ENCODE results near the gene NHSL2. TPM values are rescaled to one million over a fixed set of nuclear protein-coding genes. Genes with fewer than 3 reads are reported as not detected.
A peak's percentile ranks its signal among the peaks of the same experiment; 100 is the strongest.

NHSL2 gene
- total RNA-seq, 4 donors from 2014 or later, result 10.4 to 35.8 (median 13.9) TPM

DNA sequence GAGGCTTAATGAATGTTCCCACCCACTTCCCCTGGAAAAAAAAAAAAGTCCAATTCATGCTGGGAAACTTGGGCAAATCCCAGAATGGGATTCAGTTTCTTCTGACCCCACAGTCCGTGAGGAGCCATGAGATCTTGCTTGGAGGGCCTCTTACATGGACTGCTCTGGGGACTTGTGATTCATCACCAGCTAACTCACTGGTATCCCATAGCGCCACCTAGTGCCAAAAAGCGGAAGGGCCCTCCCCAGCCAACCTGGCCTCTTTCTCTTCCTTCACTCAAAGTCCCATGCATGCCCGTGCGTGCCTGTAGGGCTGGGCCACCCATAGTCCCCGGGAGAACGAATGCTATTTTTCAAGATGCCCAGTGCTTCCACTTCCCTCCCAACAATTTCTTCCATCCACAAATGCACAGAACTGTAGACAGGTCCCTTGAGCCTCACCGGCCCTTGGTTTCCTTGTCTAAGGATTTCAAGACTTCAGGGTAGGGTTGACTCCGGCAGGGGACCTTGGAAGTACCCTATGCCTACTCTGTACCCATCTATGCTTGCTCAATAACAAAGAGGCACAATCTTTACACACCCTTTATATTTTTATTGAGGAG is 216.0 kb downstream of the NHSL2 start:
- Histone ChIP-seq H3K4me1 (peaks cover 11 to 97% (median 18%) of the 10 kb centered on the region in 3 donors), H3K27me3 (no peaks in the 10 kb centered on the region), H3K27ac (peak overlapping the region; percentile 79 to 89 (median 80)), H3K9me3 (no peaks in the 10 kb centered on the region), H3K36me3 (no peaks in the 10 kb centered on the region), H3K4me3 (no peak overlapping the region)
- TF ChIP-seq, protein P1, sequence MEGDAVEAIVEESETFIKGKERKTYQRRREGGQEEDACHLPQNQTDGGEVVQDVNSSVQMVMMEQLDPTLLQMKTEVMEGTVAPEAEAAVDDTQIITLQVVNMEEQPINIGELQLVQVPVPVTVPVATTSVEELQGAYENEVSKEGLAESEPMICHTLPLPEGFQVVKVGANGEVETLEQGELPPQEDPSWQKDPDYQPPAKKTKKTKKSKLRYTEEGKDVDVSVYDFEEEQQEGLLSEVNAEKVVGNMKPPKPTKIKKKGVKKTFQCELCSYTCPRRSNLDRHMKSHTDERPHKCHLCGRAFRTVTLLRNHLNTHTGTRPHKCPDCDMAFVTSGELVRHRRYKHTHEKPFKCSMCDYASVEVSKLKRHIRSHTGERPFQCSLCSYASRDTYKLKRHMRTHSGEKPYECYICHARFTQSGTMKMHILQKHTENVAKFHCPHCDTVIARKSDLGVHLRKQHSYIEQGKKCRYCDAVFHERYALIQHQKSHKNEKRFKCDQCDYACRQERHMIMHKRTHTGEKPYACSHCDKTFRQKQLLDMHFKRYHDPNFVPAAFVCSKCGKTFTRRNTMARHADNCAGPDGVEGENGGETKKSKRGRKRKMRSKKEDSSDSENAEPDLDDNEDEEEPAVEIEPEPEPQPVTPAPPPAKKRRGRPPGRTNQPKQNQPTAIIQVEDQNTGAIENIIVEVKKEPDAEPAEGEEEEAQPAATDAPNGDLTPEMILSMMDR (IDR thresholded peaks at IDR 0.05), result peak; percentile 45 to 90 (median 76)
- TF ChIP-seq POLR2A (IDR thresholded peaks at IDR 0.05) (no peak), POLR2AphosphoS5 (IDR thresholded peaks at IDR 0.05) (peak; percentile 30), EP300 (IDR thresholded peaks at IDR 0.05) (no peak)
- ATAC-seq, result peak; percentile 75
- WGBS, 2 donors (ENCODE audit: low coverage in 1 of 2), result 17% methylated on average over 4 to 8 of the region's 9 CpGs

DNA sequence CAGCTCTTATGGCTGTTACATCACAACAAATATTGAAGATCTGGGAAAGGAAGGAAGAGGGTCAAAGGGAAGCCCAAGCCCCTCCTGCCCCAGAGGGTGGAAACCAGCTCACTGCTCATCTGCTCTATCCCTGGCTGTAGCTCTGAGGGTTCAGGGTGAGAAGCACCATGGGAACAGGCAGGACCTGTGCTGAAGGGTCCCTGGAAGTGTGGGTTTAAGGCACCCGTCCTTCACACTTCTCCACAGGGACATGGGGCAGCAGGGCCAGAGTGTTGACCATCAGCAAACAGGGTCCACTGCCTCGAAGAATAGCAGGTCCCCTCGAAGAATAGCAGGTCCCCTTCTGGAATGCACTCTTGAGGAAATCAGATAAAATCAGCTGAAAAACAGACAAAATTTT is 216.7 kb downstream of the NHSL2 start:
- H3K4me3 ChIP-seq, result no peak overlapping the region
- no peaks in the 10 kb centered on the region for H3K9me3 ChIP-seq
- H3K4me1 ChIP-seq, result peaks cover 11 to 93% (median 18%) of the 10 kb centered on the region in 3 donors
- H3K36me3 ChIP-seq, result no peaks in the 10 kb centered on the region
- peak overlapping the region in 3 of 4 donors; percentile 79 to 80 (median 80) for H3K27ac ChIP-seq
- H3K27me3 ChIP-seq, result no peaks in the 10 kb centered on the region
- 44% methylated on average over 2 of the region's 3 CpGs; no CpG with 5 or more reads in 1 of the 2 donors for WGBS, 2 donors (ENCODE audit: low coverage in 1 of 2)
- TF ChIP-seq POLR2A (IDR thresholded peaks at IDR 0.05), result no peak
- no peak for TF ChIP-seq EP300 (IDR thresholded peaks at IDR 0.05)
- no peak for TF ChIP-seq POLR2AphosphoS5 (IDR thresholded peaks at IDR 0.05)
- TF ChIP-seq, protein P1 (IDR thresholded peaks at IDR 0.05), result no peak
- ATAC-seq, result no peak

DNA sequence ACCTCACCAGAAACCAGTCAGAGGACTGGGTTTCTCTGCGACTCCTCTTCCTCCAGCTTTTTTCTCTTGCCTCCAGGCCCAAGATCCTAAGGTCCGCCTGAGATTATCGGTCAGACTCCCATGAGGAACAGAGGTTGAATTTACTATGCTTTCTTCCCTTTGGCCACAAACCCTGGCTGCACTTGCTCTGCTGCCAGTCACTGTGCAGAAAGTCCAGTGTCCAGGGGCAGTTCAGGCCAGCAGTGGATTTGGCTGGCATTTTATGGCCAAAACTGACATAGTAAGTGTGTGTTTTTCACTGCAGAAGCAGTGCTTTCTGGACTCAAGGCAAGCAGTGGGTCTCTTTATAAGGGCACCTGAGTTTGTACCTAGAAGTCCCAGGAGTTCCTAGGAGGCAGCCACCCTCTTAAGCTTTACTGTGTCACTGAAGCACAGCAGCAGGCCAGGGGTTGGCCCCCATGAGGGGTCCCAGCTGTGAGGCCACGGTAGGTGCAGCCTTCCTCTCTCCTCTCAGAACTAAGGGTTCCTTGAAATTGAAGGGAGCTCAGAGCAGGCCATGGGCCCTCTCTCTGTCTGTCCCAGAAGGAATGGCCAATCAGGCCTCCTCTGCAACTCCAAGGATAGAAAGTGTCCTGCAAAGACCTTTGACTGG is 217.7 kb downstream of the NHSL2 start:
- Histone ChIP-seq H3K4me3 (no peak overlapping the region), H3K9me3 (no peaks in the 10 kb centered on the region), H3K36me3 (no peaks in the 10 kb centered on the region), H3K27me3 (no peaks in the 10 kb centered on the region), H3K27ac (peak overlapping the region in 3 of 4 donors; percentile 7 to 80 (median 38)), H3K4me1 (peaks cover 10 to 87% (median 17%) of the 10 kb centered on the region in 3 donors)
- TF ChIP-seq EP300 (IDR thresholded peaks at IDR 0.05), result no peak
- TF ChIP-seq, protein P1 (IDR thresholded peaks at IDR 0.05), result no peak
- TF ChIP-seq POLR2A (IDR thresholded peaks at IDR 0.05), result no peak
- no peak for TF ChIP-seq POLR2AphosphoS5 (IDR thresholded peaks at IDR 0.05)
- ATAC-seq, result no peak
- 57 to 66% methylated on average over 1 to 3 of the region's 4 CpGs for WGBS, 2 donors (ENCODE audit: low coverage in 1 of 2)

DNA sequence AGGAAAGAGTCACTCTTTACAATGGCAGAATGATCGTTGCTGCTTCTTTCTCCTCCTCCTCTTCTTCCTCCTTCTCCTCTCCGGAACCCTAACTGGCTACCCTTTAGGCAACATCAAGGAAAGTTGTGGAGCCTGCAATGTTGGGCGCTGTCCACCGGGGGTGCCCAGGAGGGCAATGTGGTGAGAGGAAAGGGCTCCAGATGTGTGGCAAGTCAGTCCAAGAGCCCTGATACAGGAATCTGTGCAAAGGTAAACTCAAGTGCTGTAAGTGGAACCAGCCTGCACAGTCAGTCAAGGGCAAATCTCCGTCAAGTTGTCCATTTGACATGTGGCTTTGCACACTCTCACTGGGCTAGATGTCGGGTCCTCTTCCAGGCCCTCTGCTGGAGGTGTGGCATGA is 218.2 kb downstream of the NHSL2 start:
- H3K27me3 ChIP-seq, result no peaks in the 10 kb centered on the region
- H3K9me3 ChIP-seq, result no peaks in the 10 kb centered on the region
- WGBS, 2 donors (ENCODE audit: low coverage in 1 of 2), result 33 to 47% methylated on average over 2 to 3 of the region's 6 CpGs
- no peak for TF ChIP-seq EP300 (IDR thresholded peaks at IDR 0.05)
- TF ChIP-seq, protein P1 (IDR thresholded peaks at IDR 0.05), result peak in 1 of 4 experiments; percentile 33
- ATAC-seq, result no peak
- no peaks in the 10 kb centered on the region for H3K36me3 ChIP-seq
- H3K4me1 ChIP-seq, result peaks cover 5 to 81% (median 11%) of the 10 kb centered on the region in 3 donors
- H3K4me3 ChIP-seq, result no peak overlapping the region
- peak overlapping the region in 2 of 4 donors; percentile 38 to 80 for H3K27ac ChIP-seq

DNA sequence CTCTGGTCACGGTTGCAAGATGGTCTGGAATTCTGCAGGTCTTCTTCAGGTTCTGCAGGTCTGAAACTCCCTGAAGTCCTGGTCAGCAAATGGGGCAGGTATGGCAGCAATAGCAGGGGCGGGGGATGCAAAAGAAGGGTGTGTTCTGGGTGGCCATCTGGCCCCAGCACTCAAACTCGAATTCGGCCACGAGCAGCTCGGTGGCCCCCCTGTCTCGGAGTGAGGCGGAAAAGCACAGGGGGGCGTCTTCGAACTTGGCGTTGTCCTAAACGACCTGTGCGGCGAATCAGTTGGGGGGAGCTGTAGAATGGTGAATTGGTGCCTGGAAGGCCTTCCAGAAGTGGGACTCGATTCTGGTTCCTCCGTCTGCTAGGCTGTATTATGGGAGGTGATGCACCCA is 219.0 kb downstream of the NHSL2 start:
- Histone ChIP-seq H3K27me3 (no peaks in the 10 kb centered on the region), H3K36me3 (peaks cover 0 to 4% of the 10 kb centered on the region in 2 donors), H3K27ac (no peak overlapping the region), H3K4me1 (peaks cover 5 to 73% (median 8%) of the 10 kb centered on the region in 3 donors), H3K4me3 (no peak overlapping the region), H3K9me3 (no peaks in the 10 kb centered on the region)
- TF ChIP-seq, protein P1 (IDR thresholded peaks at IDR 0.05), result no peak
- TF ChIP-seq EP300 (IDR thresholded peaks at IDR 0.05) (no peak), POLR2AphosphoS5 (IDR thresholded peaks at IDR 0.05) (no peak)
- no peak for ATAC-seq
- no CpG with 5 or more reads among the region's 16 CpGs for WGBS, 2 donors (ENCODE audit: low coverage in 1 of 2)

Data from gastroesophageal sphincter (tissue), 4 donors.